Measurements from ENCODE around the gene MUS81. TPM values are rescaled to one million over a fixed set of nuclear protein-coding genes. Genes with fewer than 3 reads are reported as not detected.

Gene MUS81
- total RNA-seq, 1 donor from 2014 or later: 36.8 TPM

- H3K27me3 Mint-ChIP-seq (ENCODE audit: insufficient read depth, low read depth): peaks cover 9% of the 10 kb centered on the region
- Histone ChIP-seq H3K27ac (no peak overlapping the region), H3K36me3 (peaks cover 4% of the 10 kb centered on the region), H3K4me2 (no peak overlapping the region), H3K79me2 (ENCODE audit: low read depth) (peaks cover 13% of the 10 kb centered on the region), H3K9ac (no peak overlapping the region), H4K20me1 (ENCODE audit: low read depth) (peaks cover 14% of the 10 kb centered on the region), H3K27me3 (no peaks in the 10 kb centered on the region), H3K9me3 (ENCODE audit: low read depth) (no peaks in the 10 kb centered on the region), H3K4me3 (no peak overlapping the region), H3K4me1 (peaks cover 4% of the 10 kb centered on the region), H2AFZ (replicated peaks) (no peak overlapping the region), H3F3A (ENCODE audit: low read depth) (peaks cover 15% of the 10 kb centered on the region)
- peaks cover 18% of the 10 kb centered on the region for H3K4me1 Mint-ChIP-seq
- no peak overlapping the region for H3K4me3 Mint-ChIP-seq
- H3K27ac Mint-ChIP-seq: no peak overlapping the region
- TF ChIP-seq EZH2phosphoT487 (IDR thresholded peaks at IDR 0.05) (no peak), CTCF (IDR thresholded peaks at IDR 0.05) (no peak), EZH2 (IDR thresholded peaks at IDR 0.05) (no peak)
- no peaks in the 10 kb centered on the region for H3K9me3 Mint-ChIP-seq
- peaks cover 25% of the 10 kb centered on the region for H3K36me3 Mint-ChIP-seq
- no peak for DNase-seq (ENCODE audit: low spot score)
Measured at GRCh38 chr11:65882120-65883057, 22.2 kb downstream of the MUS81 start.

GRCh38 chr11:65883058-65883761, 23.0 kb downstream of the MUS81 start:
- Histone ChIP-seq H3K27ac (no peak overlapping the region), H4K20me1 (ENCODE audit: low read depth) (peaks cover 14% of the 10 kb centered on the region), H3K27me3 (no peaks in the 10 kb centered on the region), H3K36me3 (peaks cover 4% of the 10 kb centered on the region), H3F3A (ENCODE audit: low read depth) (peaks cover 23% of the 10 kb centered on the region), H3K9me3 (ENCODE audit: low read depth) (no peaks in the 10 kb centered on the region), H3K4me1 (peaks cover 7% of the 10 kb centered on the region), H3K79me2 (ENCODE audit: low read depth) (peaks cover 17% of the 10 kb centered on the region), H2AFZ (replicated peaks) (no peak overlapping the region), H3K4me2 (no peak overlapping the region), H3K4me3 (no peak overlapping the region), H3K9ac (no peak overlapping the region)
- H3K36me3 Mint-ChIP-seq: peaks cover 25% of the 10 kb centered on the region
- H3K27ac Mint-ChIP-seq: no peak overlapping the region
- H3K4me3 Mint-ChIP-seq: no peak overlapping the region
- no peak for TF ChIP-seq CTCF (IDR thresholded peaks at IDR 0.05)
- no peak for TF ChIP-seq EZH2 (IDR thresholded peaks at IDR 0.05)
- TF ChIP-seq EZH2phosphoT487 (IDR thresholded peaks at IDR 0.05): no peak
- H3K27me3 Mint-ChIP-seq (ENCODE audit: insufficient read depth, low read depth): peaks cover 7% of the 10 kb centered on the region
- no peaks in the 10 kb centered on the region for H3K9me3 Mint-ChIP-seq
- no peak for DNase-seq (ENCODE audit: low spot score)
- H3K4me1 Mint-ChIP-seq: peaks cover 25% of the 10 kb centered on the region

- Mint-ChIP-seq H3K36me3 (peaks cover 25% of the 10 kb centered on the region), H3K27ac (peak overlapping the region; percentile 60), H3K9me3 (no peaks in the 10 kb centered on the region), H3K4me1 (peaks cover 29% of the 10 kb centered on the region), H3K27me3 (ENCODE audit: insufficient read depth, low read depth) (peaks cover 6% of the 10 kb centered on the region), H3K4me3 (no peak overlapping the region)
- Histone ChIP-seq H3K4me3 (no peak overlapping the region), H3K27me3 (peaks cover 5% of the 10 kb centered on the region), H3K27ac (no peak overlapping the region), H4K20me1 (ENCODE audit: low read depth) (peaks cover 14% of the 10 kb centered on the region), H3K36me3 (peaks cover 4% of the 10 kb centered on the region), H3K9me3 (ENCODE audit: low read depth) (no peaks in the 10 kb centered on the region), H3K79me2 (ENCODE audit: low read depth) (peaks cover 17% of the 10 kb centered on the region), H3F3A (ENCODE audit: low read depth) (peaks cover 30% of the 10 kb centered on the region), H3K9ac (no peak overlapping the region), H2AFZ (replicated peaks) (no peak overlapping the region), H3K4me1 (peaks cover 7% of the 10 kb centered on the region), H3K4me2 (no peak overlapping the region)
- TF ChIP-seq EZH2phosphoT487 (IDR thresholded peaks at IDR 0.05): no peak
- TF ChIP-seq EZH2 (IDR thresholded peaks at IDR 0.05): no peak
- no peak for TF ChIP-seq CTCF (IDR thresholded peaks at IDR 0.05)
- DNase-seq (ENCODE audit: low spot score): no peak
Measured at GRCh38 chr11:65883786-65884715, 23.8 kb downstream of the MUS81 start.
